Measurements from ENCODE around the gene DNAH10. TPM values are rescaled to one million over a fixed set of nuclear protein-coding genes. Genes with fewer than 3 reads are reported as not detected.

Gene DNAH10
- total and polyA plus RNA-seq, 2 of the 13 experiments (the other 11 are each of a cell fraction or from before 2014, with no cell fraction given): 0.01 to 0.02 TPM

- TF ChIP-seq ARID5B (CRISPR knock-in tag; IDR thresholded peaks at IDR 0.05): no peak
Observed at GRCh38 chr12:123928897-123929296, 166.8 kb downstream of the DNAH10 start (continued).

GRCh38 chr12:123929946-123930583, 168.0 kb downstream of the DNAH10 start:
- Histone ChIP-seq H3K79me2 (ENCODE audit: insufficient read depth, low read length) (no peaks in the 10 kb centered on the region), H3K4me2 (ENCODE audit: low read depth, low read length) (no peak overlapping the region), H3K27ac (ENCODE audit: extremely low read length, insufficient read depth, low read length) (no peak overlapping the region), H3K27me3 (ENCODE audit: control insufficient read depth in 1 of 2, insufficient read depth in 2 of 2, low read length in 2 of 2) (peaks cover 0 to 19% of the 10 kb centered on the region in 2 experiments; a peak in 4 of 5 replicates), H3K4me1 (ENCODE audit: insufficient read depth, low read length) (no peaks in the 10 kb centered on the region), H2AFZ (ENCODE audit: low read length) (no peak overlapping the region), H3K9ac (ENCODE audit: insufficient read depth, low read depth, low read length) (no peak overlapping the region), H3K36me3 (replicated peaks in 1 of 2; ENCODE audit: control insufficient read depth in 1 of 2, insufficient read depth in 2 of 2, low read length in 2 of 2) (no peaks in the 10 kb centered on the region), H3K4me3 (replicated peaks in 1 of 3; ENCODE audit: insufficient read depth in 1 of 3, low read depth in 2 of 3, low read length in 3 of 3) (no peak overlapping the region), H4K20me1 (ENCODE audit: insufficient read depth, low read length) (no peaks in the 10 kb centered on the region), H3K9me3 (ENCODE audit: low read length) (no peaks in the 10 kb centered on the region)
- POLR2A ChIA-PET: no interaction called here
- TF ChIP-seq ZNF260 (CRISPR knock-in tag; IDR thresholded peaks at IDR 0.05; ENCODE audit: borderline replicate concordance, low read depth) (no peak), HMGA1 (CRISPR knock-in tag; conservative IDR thresholded peaks at IDR 0.05) (no peak), NR2C2 (CRISPR knock-in tag; IDR thresholded peaks at IDR 0.05; ENCODE audit: borderline replicate concordance) (no peak), MAZ (IDR thresholded peaks at IDR 0.05; ENCODE audit: borderline replicate concordance, low read depth, low read length) (no peak), MAZ (CRISPR knock-in tag; IDR thresholded peaks at IDR 0.05; ENCODE audit: low read depth) (no peak), ZNF468 (CRISPR knock-in tag; IDR thresholded peaks at IDR 0.05) (no peak), NR0B2 (CRISPR knock-in tag; IDR thresholded peaks at IDR 0.05) (no peak), RCOR2 (CRISPR knock-in tag; IDR thresholded peaks at IDR 0.05) (no peak), SMC3 (IDR thresholded peaks at IDR 0.05; ENCODE audit: low read length) (no peak), ZNF441 (CRISPR knock-in tag; IDR thresholded peaks at IDR 0.05; ENCODE audit: borderline replicate concordance) (no peak), RERE (CRISPR knock-in tag; IDR thresholded peaks at IDR 0.05; ENCODE audit: low read depth) (no peak), ZNF773 (CRISPR knock-in tag; IDR thresholded peaks at IDR 0.05; ENCODE audit: borderline replicate concordance) (no peak)
- in situ Hi-C loops (cut with HindIII; ENCODE audit: extremely low pct_ligation_motif_present, low pct_unique_long_range_greater_than_20kb) (no loop called here), intact Hi-C loops (cut with micrococcal nuclease; ENCODE audit: unreplicated experiment) (no loop called here)
- DNase-seq (ENCODE audit: low spot score): no peak
- no peak for ATAC-seq
- 70% methylated on average over 7 of the region's 9 CpGs for WGBS (ENCODE audit: low lambda C conversion rate)
- FAIRE-seq: no peak
- BruUV-seq (replicated peaks): no TSS peak
- CTCF ChIA-PET (ENCODE audit: low intra/inter-chr PET ratio, low total read pairs): no interaction called here
